Cardiac muscle cell (in vitro differentiated cells and primary cell): Measurements from ENCODE around the gene SLC2A2. TPM values are rescaled to one million over a fixed set of nuclear protein-coding genes. Genes with fewer than 3 reads are reported as not detected.
A peak's percentile ranks its signal among the peaks of the same experiment; 100 is the strongest.

ENCODE experiments used
- DNase-seq, 2 donors: peaks; one replicate each; pipeline versions ENCODE4 v3.0.0 to v3.0.0-alpha.2; 2010 to 2017; ENCODE audit warnings: low read depth in 1 of 2, low spot score in 1 of 2
- H3K27ac ChIP-seq: fragments of 200-600 bp; sonication (generic); 2 replicates; pipeline ENCODE4 v1.5.1; 2016
- H3K27me3 ChIP-seq: fragments of 200-600 bp; sonication (generic); 2 replicates; pipeline ENCODE4 v1.6.0; 2016; ENCODE audit warnings: control low read depth
- H3K36me3 ChIP-seq: fragments of 200-600 bp; sonication (generic); 2 replicates; pipeline ENCODE4 v1.5.1; 2016; ENCODE audit warnings: control low read depth
- H3K4me1 ChIP-seq: fragments of 200-600 bp; sonication (generic); 2 replicates; pipeline ENCODE4 v1.8.1; 2017; ENCODE audit warnings: low read depth, mild to moderate bottlenecking, mixed run types
- H3K4me3 ChIP-seq: fragments of 200-600 bp; sonication (generic); 2 replicates; pipeline ENCODE4 v1.5.1; 2016; ENCODE audit warnings: mild to moderate bottlenecking
- H3K9me3 ChIP-seq: fragments of 200-600 bp; sonication (generic); 2 replicates; pipeline ENCODE4 v1.5.1; 2017; ENCODE audit warnings: low read depth, mild to moderate bottlenecking, control low read depth
- CTCF ChIP-seq: IDR thresholded peaks from 2 replicates; pipeline ENCODE4 v1.5.1; 2012; ENCODE audit warnings: low read depth, mild to moderate bottlenecking, low read length
- polyA plus RNA-seq: library from polyadenylated mRNA; unstranded; fragments of >200 nt; fragmentation: Nextera tagmentation; extraction: Ambion mirVana; gene quantifications from 2 replicates; pipeline ENCODE4 v1.2.1, GENCODE V29; 2016
- total RNA-seq: library from RNA; depleted of rRNA; stranded (reverse); fragments of >200 nt; gene quantifications from 2 replicates; pipeline ENCODE4 v1.2.3, GENCODE V29; 2016

SLC2A2 gene
- total and polyA plus RNA-seq, 2 experiments from 2014 or later = not detected

GRCh38 chr3:171064461-171064860 lies 37.9 kb upstream of the SLC2A2 start:
- peaks cover 20% of the 10 kb centered on the region for H3K4me1 ChIP-seq
- no peaks in the 10 kb centered on the region for H3K9me3 ChIP-seq
- no peaks in the 10 kb centered on the region for H3K27me3 ChIP-seq
- no peak overlapping the region for H3K4me3 ChIP-seq
- DNase-seq = no peak
- peaks cover 13% of the 10 kb centered on the region for H3K36me3 ChIP-seq
- no peak for TF ChIP-seq CTCF
- H3K27ac ChIP-seq = no peak overlapping the region

GRCh38 chr3:171061749-171062148 lies 35.2 kb upstream of the SLC2A2 start:
- Histone ChIP-seq H3K4me3 (no peak overlapping the region), H3K9me3 (no peaks in the 10 kb centered on the region), H3K27ac (no peak overlapping the region), H3K36me3 (peaks cover 13% of the 10 kb centered on the region), H3K4me1 (no peaks in the 10 kb centered on the region), H3K27me3 (no peaks in the 10 kb centered on the region)
- no peak for TF ChIP-seq CTCF
- DNase-seq = no peak

- no peak overlapping the region for H3K27ac ChIP-seq
- H3K9me3 ChIP-seq = no peaks in the 10 kb centered on the region
- no peak for TF ChIP-seq CTCF
- H3K27me3 ChIP-seq = no peaks in the 10 kb centered on the region
- no peaks in the 10 kb centered on the region for H3K4me1 ChIP-seq
- H3K4me3 ChIP-seq = no peak overlapping the region
- no peak for DNase-seq
- peaks cover 6% of the 10 kb centered on the region for H3K36me3 ChIP-seq
These were observed 33.5 kb upstream of the SLC2A2 start for GRCh38 chr3:171059978-171060377.

- no peak overlapping the region for H3K27ac ChIP-seq
- H3K27me3 ChIP-seq = no peaks in the 10 kb centered on the region
- no peak for TF ChIP-seq CTCF
- H3K9me3 ChIP-seq = no peaks in the 10 kb centered on the region
- peaks cover 6% of the 10 kb centered on the region for H3K36me3 ChIP-seq
- no peak for DNase-seq
- no peaks in the 10 kb centered on the region for H3K4me1 ChIP-seq
- no peak overlapping the region for H3K4me3 ChIP-seq
These were observed 32.5 kb upstream of the SLC2A2 start for GRCh38 chr3:171058873-171059603.

- no peak for TF ChIP-seq CTCF
- H3K27ac ChIP-seq = no peak overlapping the region
- no peaks in the 10 kb centered on the region for H3K4me1 ChIP-seq
- peak in 1 of 2 donors; percentile 78 for DNase-seq
- no peaks in the 10 kb centered on the region for H3K36me3 ChIP-seq
- no peaks in the 10 kb centered on the region for H3K27me3 ChIP-seq
- no peaks in the 10 kb centered on the region for H3K9me3 ChIP-seq
- no peak overlapping the region for H3K4me3 ChIP-seq
These were observed 31.5 kb upstream of the SLC2A2 start for GRCh38 chr3:171058058-171058457.
